ENCODE results near the gene CAP2.

The CAP2 gene

DNA sequence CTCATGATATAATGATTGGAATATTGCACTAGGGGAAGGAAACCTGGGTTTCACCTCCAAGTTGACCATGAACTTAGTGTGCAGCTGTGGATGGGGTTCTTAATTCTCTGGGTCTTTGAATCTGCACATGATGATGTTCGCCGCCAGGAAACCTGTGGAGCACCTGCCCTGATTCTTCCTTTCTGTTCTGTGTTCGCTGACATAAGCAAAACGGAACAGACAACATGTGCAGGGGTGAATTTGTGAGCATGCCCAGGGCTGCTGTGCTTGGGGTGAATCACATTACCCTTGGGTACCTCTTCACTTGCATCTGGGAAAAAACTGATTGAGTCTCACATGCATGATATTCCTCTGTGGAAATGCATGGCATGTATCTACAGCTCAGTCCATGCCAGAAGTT lies 48.8 kb downstream of the CAP2 start:
- DNase-seq = no peak

DNA sequence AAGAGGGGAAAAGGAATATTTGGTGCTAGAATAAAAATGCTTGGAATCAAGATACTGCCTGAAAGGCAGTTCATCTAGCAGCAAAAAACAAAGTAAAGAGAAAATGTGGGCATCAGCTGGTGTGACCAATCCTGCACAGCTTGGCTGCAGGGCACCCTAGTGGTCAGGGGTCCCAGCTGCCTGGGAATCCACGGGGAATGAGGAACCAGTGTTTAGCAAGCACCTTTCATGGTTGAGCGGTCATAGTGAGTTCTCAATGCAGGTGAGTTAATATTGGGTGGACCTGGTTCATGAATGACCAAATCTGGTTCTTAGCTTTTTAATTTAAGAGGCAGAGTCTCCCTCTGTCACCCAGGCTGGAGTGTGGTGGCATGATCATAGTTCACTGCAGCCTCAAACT lies 53.3 kb downstream of the CAP2 start:
- DNase-seq = no peak

DNA sequence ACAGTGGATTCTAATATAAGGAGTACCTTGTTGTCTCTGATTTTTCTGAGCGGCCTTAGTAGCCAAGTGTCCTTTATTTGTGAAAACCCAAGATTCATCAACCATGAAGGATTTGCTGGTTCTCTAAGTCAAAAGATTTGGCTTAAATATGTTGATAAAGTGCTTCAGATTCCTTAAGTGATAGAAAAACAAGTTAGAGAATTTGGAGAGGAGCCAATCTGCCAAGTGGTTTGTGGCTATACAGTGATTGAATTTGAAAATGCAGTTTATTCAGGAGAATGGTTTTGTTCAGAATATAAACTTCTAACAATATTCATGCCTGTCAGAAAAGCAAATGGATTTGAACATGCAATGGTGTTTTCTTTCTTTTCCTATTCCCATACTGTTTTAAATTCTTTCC lies 54.8 kb downstream of the CAP2 start:
- DNase-seq = peak; percentile 55

DNA sequence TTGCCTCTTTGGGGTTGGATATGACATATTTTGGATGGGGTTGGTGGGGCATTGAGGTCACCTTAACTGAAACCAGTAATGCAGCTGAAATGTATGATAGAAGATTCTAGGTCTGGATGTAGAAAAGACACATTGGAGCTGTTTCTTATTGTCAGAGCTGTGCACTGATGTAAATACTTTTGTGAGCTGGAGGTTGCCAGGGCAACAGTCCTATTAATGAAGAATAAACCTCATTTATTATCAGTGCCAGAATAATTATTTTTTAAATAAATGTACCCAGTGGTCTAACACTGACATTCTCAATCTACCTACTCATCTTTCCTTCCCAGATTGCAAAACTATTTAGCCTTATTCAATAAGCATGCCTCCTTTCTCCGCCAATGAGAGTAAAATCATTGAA lies 57.0 kb downstream of the CAP2 start:
- no peak for DNase-seq

GRCh38 chr6:17450832-17451231 lies 57.4 kb downstream of the CAP2 start:
- DNase-seq = no peak

DNA sequence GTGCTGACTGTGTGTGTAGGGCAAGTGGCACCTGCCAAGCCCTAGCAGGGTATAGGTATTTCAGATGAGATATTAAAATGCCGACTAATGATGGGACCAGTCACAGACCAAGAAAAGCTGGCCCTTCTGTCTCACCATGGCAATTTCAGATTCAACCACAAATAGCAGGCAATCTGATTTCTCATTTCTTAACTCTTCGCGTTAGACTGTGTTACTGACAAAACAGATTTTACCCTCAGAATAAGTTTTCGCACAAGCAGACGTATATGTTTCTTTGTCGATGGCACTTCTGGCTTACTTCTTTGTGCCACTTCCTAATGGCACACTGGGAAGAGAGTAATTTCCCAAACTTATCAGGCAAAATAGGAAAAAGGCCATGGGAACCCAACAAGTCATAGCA lies 58.7 kb downstream of the CAP2 start:
- DNase-seq = no peak

GRCh38 chr6:17454316-17455005 lies 61.1 kb downstream of the CAP2 start:
- DNase-seq = peak; percentile 84

DNA sequence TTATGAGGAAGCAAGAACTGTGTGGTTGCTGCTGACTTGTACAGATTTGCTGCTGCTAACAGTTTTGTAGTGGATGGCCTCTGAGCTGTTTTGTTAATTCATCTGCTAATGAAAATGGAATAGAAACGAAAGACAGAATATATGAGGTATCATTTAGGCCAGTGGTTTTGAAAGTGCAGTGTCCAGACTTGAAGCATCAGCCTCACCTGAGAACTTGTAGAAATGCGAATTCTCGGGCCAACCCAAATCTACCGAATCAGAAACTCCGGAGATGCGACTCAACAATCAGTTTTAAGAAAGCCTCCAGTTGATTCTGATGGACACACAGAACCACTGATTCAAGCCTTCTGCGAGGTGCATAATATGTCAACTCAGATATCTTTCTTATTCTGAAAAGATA lies 62.5 kb downstream of the CAP2 start:
- no peak for DNase-seq

DNA sequence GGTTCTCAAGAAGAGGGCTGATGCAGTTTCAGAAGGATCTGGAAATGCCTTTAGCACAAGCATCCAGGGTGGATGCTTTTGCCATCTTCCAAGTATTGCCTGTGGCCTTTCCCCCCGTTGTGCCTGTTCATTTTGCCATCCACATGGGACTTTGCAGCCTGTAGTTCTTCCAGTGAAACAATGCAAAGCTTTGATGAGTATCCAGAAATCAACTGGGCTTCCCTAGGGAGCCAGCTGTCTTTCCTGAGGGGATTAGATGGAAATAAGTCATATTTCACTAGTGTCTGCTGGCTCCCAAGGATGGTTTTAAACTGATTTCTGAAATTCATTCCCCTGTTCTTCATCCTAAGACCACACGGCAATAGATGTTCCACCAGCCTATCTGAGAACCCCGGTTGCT lies 63.3 kb downstream of the CAP2 start:
- no peak for DNase-seq

DNA sequence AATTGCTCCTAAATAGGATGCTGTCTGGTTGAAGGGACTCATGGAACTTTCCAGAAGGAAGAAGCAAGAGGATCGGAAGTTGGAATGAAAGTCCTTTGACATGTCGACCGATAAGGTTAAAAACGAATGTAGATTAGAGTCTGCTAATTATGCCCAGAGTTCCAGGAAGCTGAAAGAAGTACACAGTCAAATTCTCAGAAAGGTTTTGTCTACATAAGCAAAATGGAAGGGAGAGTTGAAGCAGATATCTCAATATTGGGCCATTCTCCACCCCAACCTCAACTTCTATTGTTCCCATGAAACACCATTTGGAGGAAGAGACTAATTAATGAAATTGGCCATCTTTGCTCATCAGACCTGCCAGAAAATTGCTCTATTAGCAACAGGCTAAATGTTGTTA lies 64.0 kb downstream of the CAP2 start:
- no peak for DNase-seq

DNA sequence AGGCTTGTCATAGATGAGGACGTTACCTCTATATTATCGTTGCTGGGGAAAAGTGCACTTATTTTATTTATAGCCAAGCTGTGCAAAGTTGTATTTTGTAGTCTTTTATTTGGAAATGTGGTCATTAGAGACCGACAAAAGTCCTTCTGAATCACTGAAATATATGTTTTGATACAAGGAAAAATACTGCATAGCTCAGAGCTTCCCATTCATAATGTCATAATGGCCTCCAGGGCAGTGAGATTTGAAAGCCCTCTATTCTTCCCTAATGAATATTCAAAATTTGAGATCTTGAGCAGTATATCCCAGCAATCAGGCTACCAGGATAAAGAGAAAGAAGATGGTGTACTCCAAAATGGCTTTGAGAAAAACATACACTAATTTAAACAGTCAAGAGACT lies 64.6 kb downstream of the CAP2 start:
- DNase-seq = no peak

DNA sequence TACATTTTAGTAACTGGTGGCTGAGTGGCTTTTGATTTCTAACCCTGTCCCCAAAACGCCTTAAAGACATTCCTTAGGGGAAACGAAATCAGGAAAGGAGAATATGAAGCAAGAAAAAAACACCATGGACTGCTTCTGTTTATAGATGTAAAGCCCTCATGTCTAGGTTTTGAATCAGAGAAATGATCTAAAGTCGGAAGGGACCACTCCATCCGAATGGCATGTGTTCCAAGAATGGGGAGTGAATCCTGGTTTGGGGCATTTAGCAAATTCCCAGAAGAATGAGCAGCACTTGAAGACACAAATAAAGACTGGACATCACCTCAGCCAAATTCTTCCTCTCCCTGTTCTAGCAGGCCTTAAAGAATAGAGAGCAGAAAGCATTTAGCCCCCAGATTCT lies 65.6 kb downstream of the CAP2 start:
- no peak for DNase-seq

DNA sequence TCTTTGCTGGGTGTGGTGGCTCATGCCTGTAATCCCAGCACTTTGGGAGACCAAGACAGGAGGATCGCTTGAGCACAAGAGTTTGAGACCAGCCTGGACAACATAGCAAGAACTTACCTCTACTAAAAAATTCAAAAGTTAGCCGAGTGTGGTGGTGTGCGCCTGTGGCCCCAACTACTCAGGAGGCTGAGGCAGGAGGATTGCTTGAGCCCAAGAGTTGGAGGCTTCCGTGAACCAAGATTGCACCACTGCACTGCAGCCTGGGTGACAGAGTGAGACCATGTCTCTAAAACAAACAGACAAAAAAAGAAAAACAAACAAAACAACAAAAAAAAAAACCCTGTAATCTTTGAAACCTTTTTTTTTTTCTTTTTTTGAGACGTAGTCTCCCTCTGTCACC lies 67.5 kb downstream of the CAP2 start:
- DNase-seq = no peak

GRCh38 chr6:17466147-17466546 lies 72.8 kb downstream of the CAP2 start:
- no peak for DNase-seq

DNA sequence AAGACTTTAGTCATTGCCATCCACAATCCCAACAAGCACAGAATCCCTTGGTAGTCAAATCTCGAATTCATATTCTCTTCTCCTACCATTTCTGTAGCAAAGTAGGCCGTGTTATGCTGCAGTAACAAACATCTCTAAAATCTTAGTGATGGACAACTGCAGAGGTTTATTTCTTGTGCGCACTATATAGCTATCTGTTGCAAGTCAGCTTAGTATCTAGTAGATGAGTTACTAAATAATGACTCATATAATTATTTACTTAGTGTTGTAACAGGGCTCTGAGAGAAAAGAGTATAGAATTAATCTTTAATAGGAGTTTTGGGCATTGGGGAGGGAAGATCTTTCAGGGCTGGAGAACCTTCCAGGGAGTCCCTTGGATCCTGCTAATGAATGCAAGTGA lies 73.3 kb downstream of the CAP2 start:
- no peak for DNase-seq

GRCh38 chr6:17469006-17469832 lies 75.8 kb downstream of the CAP2 start:
- DNase-seq = no peak

DNA sequence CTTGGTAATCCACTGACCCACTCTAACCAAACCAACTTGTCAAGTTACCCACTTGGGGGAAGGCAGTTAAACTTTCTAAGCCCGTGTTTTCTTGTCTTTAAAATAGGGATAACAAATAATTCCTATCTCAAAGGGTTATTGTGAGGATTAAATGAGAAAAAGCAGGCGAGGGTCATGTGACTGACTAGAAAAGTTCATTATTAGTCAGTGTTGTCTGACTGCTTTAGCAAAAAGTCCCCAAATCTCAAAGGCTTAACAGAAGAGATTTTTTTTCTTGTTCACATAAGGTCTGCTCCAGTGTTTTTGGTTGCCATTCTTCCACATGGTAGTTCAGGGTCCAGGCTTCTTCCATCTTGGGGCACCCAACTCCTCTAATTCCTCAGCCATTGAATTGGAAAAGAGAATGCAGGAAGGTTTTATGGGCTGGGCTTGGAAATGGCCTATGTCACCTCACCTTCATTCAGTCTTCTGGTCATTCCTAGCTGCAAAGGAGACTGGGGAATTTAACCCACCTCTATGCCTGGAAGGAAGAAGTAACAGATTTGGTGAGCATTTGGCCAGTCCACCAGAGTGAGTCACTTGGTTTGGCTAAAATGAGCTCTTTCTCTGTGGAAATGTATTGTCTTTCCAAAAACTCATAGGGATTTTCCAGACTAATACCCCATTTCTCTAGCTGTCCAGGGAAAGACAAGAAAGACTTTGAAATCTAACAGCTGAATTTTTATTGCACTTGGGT lies 77.0 kb downstream of the CAP2 start:
- no peak for DNase-seq

- peak; percentile 43 for DNase-seq
Observed at GRCh38 chr6:17470938-17471327, 77.5 kb downstream of the CAP2 start.

- DNase-seq = no peak
Observed at GRCh38 chr6:17472653-17473183, 79.3 kb downstream of the CAP2 start.

DNA sequence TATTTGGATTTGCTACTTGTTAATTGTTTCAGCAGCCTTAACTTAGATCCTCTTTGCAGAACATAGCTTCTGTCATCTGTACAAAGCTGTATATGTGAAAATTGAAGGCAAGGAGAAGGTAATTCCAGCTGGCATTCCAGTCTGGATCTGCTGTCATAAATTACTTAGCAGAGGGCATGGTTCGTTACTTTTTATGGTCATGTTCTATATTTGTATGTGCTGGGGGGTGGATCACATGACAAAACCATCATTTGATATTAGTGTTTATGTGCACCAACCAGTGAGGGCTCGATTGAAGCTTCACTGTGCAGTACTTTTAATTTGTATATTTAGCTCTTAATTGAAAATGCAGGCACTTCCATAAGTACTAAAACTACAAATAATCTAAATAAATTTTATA lies 80.2 kb downstream of the CAP2 start:
- DNase-seq = peak; percentile 20

DNA sequence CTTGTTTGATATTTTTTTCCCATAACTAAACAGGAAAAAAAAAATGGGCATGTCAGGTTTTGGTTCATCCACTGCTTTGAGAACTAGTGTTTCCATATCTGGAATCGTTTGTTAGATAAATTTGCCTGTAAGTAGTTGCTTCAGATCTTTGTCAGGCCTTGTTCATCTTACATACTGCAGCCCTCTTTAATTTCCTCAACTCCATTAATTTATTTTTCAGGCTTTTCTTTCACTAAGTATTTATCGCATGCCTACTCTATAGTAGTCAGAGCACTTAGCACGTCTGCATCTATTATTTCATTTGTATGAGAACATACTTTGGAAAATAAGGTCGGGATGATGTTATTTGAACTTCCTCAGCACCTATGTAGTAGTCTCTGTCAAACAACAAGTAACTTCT lies 80.9 kb downstream of the CAP2 start:
- DNase-seq = no peak

DNA sequence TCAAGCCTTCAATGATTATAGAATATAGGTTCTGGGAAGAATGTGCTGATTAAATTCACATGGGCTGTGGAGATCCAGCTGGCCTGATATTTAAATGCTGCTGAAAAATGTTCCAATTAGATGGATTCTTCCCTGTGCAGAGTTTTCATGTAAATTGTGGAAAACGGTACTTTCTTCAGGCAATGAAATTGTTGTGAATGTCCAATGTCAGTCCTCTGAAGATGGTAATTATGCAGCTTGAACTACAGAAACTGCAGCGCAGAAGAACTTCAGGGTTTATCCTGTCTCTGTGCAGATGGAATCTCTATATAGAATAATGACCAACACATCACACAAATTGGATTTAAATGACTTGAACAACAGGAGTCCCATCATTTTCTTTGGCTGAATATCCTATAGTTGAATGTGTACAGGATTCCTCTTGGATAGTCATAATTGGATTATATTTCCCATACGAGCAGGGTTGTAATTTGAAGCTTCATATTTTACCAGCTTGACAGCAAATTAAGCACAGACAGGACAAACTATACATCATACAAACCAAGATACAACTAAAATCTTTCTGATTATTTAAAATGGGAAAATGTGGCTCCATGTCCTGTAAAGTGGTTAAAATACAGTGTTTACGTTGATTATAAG lies 82.3 kb downstream of the CAP2 start:
- no peak for DNase-seq

GRCh38 chr6:17476511-17476910 lies 83.1 kb downstream of the CAP2 start:
- no peak for DNase-seq
